Endometrium (tissue), 2 donors: ENCODE results near the gene GSTM4.
"Not testable (repeated sequence)": the region's sequence is repeated elsewhere in the genome, so short reads cannot be mapped to it uniquely, and the experiment has no call there.

Source experiments
- FAIRE-seq: peaks from 2 replicates; lab custom pipeline; 2012; peaks lifted over from hg19 to GRCh38; lab: Jason Lieb, UNC
- donor health status: control.
- donor health status: control.

The GSTM4 gene

DNA sequence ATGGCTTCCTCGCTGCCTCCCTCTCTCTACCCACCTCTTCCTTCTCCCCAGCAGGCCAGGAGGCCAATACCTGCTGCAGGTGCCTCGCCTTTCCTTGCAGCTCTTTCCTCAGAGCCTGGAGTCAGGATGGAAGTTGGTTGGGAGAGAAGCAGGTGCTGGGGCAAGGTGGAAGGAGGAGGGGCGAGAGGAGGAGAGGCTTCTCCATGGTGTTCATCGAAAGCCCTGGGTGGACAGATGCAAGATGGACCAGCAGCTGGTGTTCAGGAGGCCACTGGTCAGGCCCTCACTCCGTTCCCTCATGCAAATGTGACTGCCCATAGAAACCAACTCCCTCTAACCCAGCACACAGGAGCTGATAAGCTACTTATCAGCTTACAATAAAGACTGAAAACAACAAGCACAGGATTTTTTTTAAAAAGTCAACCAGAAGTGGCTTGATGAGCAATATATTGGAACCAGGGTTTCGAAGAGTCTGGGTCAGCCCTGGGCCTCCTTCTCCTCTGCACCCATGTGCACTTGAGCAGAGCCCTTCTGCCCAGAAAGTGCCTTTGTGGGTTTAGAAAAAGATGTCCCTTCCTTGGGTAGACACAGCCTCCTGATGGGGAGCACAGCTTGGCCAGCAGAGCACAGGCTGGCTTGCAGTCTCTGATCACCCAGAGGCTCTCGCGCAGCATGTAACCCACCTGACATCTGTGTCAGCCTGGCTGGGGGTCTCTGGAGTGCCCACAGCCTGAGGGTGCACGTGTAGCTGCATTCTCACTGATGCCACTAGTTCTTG, 16.6 kb upstream of the GSTM4 start:
- FAIRE-seq = no peak

DNA sequence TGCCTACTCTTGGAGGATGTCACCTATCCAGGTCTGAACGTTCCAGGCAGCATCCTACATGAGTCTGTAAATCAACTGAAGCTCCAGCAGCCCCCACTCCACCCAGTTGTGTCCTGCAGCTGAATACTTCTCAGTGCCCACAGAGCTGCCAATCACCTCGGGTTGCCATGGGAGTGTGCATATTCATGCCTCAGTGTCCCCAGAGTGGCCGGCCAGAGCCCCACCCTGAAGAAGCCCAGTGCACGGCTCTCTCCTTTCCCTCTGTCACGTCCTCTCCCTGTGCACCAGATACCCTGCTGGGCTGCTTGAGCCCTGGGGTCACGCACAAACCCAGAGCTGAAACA, 16.1 kb upstream of the GSTM4 start:
- FAIRE-seq = no peak

DNA sequence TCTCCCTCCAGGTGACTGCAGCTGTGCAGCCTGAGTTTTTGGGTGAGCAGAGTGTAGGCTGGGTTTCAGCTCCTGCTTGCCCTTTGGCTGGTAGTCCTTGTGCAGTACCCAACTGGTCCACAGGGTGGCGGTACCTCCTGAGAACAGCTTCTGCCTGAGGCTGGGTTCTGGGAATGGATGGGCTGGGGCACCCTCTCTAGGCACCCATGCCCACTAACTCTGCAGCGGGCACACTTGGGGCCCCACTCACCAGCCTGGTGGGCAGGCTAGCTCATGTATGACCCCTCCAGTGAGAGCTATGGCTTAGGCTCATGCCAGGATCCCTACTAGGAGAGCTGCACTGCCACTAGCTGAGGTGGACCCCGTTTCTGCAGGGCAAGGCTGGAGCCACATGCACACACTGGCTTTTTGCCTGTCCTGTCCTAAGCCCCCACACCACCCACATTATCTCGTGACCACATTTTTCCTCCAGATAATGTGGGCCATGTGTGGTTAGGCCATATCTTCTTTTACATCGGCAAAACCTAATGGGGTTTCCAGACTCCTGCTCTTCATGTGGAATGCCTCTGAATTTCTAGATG, 15.5 kb upstream of the GSTM4 start:
- FAIRE-seq = no peak

DNA sequence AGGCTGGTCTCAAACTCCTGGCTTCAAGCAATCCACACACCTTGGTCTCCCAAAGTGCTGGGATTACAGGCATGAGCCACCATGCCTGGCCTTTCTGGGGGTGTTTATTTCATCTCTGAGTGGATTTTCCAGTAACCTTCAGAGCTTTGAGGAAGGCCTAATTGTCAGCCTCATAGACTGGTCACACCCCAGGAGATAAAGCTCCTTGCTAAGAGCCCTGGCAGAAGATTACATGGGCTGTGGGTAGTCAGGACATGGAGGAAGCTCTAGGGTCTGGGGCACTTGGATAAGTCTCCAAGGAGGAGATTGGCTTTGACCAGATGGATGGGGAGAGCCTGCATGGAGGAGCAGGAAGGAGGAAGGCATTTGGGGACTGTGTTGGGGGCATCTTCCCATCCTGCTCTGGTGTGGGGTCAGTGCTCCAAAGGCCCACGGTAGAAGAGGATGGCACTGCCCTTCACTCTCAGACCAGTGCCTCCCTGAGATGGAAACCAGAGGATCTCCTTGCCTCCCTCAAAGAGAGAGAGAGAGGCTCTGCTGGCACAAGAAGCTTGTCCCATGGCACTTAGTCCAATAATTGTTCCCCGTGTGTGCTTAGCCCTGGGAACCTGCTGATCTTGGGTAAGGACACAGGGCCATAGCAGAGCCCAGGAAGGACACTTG, 14.7 kb upstream of the GSTM4 start:
- FAIRE-seq = no peak

DNA sequence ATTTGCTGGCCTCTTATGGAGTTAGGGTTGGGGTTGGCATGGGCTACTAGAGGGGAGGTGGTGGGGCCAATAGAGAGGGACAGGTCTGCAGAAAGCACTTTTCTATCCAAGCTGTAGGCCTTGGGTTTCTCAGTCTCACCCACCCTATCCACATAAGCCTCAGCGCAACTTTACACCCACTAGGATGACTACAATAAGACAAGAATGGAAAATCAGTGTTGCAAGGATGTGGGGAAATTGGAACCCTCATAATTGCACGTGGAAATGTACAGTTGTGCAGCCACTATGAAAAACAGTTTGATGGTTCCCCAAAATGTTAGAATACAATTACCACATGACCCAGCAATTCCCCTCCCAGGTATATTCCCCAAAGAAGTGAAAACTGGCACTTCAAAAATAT, 14.0 kb upstream of the GSTM4 start:
- FAIRE-seq = no peak

DNA sequence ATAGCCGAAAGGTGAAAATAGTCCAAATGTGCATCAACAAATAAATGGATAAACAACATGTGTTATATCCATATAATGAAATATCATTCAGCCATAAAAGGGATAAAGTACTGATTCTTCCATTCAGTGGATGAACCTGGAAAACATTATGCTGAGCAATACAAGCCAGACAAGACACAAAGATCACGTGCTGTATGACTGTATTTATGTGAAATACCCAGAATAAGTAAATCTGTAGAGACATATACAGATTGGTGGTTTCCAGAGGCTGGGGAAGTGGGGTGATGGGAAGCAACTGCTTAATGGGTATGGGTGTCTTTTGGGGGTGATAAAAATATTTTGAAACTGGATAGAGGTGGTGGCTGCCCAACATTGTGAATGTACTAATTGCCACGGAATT, 13.3 kb upstream of the GSTM4 start:
- no peak for FAIRE-seq

DNA sequence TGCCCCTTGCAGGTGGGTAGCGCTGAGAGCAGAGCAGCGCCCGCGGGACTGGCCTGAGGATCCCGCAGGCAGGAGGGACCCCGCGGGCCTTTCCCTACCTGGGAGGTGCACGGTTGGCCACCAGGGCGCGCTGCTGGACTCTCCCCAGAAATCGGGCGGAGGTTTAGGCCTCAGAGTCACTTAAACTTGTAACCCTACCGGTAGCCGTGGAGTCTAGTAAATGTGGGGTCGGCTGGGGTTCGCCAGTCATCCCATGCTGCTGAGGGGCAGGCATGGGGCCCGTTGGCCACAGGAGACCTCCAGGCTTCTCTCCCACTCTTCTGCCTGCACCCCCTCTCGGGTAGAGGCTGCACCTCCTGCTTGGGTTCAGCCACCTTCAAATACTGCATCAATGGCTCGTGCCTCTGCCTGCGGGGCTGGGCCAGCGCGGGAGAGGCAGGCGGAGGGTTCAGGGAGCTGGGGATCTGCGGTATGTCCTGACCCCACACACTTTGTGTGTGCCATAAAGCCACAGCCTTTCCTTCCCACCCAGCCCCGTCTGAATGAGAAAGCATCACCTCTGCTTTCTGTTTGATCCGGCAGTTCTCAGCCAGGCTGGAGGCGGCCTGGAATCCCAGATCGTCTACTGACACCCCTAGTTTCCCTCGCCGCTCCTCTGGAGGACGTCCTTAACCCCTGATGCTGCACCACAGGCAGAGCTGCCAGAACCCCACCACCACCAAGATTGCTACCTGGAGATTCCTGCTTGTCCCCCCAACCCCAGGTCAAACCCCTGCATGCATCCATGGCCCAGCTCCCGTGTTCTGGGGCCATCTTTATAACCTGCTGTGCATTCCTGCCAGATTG, 12.3 kb upstream of the GSTM4 start:
- FAIRE-seq = no peak

DNA sequence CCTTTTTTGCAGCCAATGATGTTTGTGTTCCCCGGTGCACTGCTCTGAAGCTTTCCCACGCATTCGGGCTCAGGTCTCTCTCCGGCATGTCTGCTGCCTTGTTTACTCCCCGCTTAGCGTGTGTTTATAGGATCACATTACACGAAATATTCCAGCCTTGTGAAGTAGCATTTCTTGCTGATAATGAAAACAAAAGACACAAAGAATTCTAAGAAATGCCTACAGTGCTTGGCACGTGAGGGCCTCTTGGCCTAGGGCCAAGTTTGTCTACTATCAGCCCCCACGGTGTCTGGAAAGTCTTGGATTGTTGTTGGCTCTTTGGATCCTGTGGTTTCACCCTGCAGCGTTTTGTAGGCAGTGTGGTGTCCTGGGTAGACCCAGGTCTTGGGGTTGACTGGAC, 11.2 kb upstream of the GSTM4 start:
- no peak for FAIRE-seq

DNA sequence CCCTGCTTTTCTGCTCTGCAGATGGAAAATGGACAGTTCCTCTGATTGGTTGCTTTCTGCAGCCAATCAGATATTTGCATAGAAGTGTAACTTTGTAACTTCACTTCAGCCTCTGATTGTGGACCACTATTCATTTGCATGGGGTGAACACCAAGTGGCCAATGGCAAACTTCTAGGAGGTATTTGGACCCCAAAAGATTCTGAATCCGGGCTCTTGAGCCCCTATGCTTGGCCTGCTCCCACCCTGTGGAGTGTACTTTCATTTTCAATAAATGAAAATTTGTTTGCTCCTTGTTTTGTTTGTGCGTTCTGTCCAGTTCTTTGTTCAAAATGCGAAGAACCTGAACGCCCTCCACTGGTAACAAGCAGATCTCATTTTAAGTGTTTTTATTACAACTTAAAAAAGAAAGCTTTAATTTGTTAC, 6.4 kb upstream of the GSTM4 start:
- FAIRE-seq = peak; percentile 93

DNA sequence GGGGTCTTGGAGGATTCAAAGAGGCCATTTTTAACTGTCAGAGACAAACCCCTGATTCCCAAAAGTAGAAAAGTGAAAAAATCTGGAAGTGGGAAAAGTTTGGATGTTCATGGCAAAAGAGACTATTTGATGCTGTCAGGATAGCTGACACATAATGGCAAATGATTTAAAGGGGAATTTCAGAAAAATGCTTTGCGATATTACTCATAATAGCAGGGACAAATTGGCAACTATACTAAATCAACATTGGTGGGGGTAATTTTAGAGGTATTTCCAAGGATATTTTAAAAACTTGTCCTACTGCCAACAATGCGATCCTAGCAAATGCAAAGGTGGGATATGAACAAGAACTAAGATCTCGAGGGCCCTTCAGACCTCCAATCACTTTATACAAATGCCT, 5.3 kb upstream of the GSTM4 start:
- FAIRE-seq = no peak

DNA sequence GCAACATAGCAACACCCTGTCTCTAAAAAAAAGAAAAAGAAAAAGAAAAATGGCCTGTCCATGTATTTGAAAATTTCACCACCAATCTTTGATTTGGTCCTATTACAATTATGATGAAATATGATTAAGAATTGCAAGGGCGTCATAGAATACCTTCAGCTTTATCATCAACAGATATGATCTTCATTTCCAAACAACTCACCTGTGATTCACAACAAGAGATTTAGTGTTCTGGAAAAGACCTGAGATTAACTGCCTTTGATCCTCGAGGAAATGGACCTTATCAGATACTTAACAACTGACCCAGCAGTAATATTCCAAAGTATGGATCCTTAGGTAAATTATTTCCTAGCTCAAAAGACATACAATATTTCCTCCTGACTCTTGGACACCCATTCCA, 3.5 kb upstream of the GSTM4 start:
- no peak for FAIRE-seq

DNA sequence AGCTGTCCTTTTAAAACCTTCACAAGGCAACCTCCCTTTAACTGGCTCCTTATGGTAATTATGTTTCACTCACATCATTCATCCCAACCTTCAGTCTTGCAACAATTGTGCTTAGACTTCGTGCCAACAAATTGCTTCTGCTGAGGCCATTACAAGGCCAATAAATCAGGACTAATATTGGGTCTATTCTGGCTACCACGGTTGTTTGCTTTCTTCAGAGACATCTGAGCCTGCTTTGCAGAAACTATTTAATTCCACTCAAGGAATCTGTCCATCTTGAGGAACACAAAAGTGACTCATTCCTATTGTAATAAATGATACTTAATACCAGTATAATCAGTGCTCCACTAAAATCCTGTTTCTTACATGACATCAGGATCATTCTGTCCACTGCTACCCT, 2.6 kb upstream of the GSTM4 start:
- FAIRE-seq = no peak

DNA sequence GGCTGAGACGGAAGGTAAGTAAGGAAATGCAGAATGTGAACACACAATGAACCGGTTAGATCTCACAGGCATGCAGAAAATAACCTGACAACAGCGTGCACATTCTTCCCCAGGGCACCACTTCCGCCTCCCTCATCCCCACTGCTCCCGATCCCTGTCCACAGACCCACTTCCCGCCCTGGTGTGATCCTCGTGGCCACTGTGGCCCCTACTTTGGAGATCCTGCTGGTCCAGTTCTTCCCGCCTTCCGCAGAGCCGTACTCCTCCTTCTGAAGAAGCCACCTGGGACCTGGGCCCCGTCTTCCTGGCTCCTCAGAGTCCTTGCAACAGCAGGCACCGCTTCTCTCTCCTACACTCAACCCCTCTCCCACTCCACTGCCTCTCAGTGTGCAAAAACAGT, 1.4 kb upstream of the GSTM4 start:
- no peak for FAIRE-seq

DNA sequence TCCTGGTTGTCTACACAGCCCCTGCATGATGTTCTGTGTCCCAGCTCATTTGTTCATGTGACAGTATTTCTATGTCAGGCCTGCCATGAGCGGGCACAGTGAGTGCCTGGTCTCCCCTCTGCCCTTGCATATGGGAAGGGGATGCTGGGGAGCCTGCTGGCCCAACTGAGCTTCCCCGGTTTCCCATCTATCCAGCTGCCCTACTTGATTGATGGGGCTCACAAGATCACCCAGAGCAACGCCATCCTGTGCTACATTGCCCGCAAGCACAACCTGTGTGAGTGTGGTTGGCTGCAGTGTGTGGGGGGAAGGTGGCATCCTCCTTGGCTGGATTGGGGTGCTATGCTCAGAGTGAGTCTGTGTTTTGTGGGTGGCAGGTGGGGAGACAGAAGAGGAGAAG, 1.5 kb downstream of the GSTM4 start:
- no peak for FAIRE-seq

DNA sequence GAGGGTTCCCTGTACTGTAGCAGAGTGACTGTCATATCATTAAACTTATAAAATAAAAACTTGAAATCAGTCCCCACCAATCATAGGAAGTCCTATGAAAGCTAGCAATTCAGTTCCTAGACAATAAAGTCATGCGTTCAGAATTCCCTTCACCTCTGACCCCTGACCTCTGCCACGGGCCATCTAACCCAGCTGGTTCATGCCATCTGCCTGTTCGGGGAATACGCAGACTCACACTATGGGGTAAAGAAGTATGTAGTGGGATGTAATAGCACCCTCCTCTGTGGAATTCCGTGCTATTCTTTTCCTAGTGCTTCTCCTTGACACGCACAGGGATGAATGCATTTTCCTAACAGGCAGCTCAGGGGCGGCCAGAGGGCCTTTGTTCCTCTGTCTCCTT, 2.1 kb downstream of the GSTM4 start:
- no peak for FAIRE-seq

DNA sequence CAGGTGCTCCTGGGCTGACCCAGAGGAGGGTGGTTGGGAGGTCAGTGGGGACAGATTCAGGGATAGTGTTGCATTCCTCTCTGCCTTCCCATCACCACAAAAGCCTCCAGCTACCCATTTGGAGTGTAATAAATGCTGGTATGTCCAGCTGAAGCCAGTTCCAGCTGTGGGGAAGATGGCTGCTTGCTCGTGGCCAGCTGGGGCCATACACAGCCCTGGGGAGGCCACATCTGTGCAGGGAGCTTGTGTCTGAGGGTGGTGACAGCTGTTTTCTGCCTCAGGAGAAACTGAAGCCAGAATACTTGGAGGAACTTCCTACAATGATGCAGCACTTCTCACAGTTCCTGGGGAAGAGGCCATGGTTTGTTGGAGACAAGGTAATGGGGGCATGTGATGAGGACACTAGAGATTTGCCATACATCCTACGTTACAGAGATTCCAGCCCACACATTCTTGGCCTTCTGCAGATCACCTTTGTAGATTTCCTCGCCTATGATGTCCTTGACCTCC, 2.7 kb downstream of the GSTM4 start:
- FAIRE-seq = no peak

DNA sequence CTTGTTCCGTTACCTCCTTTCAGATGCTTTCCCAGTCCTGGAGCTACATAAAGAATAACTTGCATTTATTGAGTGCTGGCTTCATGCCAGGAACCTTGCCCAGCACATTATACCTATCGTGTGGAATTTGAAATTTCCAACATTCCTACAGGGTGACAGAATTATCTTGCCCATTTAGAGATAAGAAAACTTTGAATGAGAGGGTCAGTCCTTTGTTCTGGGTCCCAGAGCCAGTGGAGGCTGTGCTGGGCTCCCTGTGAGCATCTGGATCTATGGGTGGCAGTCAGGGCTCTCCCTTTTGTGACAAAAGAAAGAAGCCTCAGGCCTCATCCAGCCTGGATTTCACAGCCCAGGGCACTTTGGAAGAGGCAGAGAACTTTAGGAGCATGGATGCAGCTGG, 3.2 kb downstream of the GSTM4 start:
- no peak for FAIRE-seq

DNA sequence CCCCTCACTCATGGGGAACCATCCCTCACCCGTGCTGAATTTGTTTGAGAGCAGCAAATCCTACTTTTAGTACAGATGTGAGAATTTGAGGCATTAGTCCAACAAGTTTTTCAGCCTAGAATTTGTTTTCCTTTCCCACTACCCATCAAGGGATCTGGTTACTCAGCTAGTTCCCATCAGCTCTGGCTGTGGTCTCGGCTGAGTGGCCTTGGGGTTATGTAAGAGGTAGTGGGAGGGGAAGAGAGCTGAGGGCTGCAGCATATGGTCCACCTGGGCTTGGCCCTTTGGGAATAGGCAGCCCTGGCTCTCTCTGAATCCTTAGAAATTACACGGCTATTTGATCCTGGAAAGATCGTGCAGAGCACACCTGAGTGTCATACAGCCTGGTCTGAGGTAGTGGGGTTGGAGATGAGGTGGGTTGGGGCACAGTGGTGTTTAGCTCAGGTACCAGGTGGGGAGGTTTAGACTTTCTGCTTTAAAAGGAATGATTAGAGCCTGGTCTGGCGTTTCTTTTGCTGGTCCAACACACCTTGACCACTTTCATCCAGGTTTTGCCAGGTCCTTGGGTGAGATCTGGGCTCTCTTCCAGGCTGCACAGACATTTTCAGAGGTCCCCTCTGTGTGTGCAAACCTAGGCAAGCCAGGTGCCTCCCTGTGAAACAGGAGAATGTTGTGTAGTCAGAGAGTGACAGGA, 4.2 kb downstream of the GSTM4 start:
- FAIRE-seq = no peak

DNA sequence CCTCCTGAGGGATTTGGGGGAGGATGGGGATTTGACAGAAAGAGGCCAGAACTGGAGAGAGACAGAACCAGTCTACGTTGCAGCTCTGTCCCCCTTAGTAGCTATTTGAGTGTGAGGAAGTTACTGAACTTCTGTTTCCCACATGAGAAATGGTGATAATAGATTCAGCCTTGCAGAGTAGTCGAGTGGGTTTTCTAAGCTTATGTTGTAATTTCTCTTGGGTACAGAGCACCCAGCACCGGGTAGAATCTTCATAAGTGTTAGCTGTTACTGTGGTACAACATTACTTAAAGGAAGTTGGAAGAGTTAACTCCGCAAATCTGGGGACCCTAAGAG, 4.8 kb downstream of the GSTM4 start:
- FAIRE-seq = not testable (repeated sequence)

DNA sequence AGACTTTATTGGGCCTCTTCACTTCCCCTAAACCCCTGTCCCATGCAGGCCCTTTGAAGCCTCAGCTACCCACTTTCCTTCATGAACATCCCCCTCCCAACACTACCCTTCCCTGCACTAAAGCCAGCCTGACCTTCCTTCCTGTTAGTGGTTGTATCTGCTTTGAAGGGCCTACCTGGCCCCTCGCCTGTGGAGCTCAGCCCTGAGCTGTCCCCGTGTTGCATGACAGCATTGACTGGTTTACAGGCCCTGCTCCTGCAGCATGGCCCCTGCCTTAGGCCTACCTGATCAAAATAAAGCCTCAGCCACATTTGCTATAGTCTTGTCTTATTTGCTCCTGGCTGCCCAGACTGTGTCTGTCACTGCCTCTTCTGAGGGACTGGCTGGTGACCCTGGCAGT, 5.5 kb downstream of the GSTM4 start:
- no peak for FAIRE-seq

DNA sequence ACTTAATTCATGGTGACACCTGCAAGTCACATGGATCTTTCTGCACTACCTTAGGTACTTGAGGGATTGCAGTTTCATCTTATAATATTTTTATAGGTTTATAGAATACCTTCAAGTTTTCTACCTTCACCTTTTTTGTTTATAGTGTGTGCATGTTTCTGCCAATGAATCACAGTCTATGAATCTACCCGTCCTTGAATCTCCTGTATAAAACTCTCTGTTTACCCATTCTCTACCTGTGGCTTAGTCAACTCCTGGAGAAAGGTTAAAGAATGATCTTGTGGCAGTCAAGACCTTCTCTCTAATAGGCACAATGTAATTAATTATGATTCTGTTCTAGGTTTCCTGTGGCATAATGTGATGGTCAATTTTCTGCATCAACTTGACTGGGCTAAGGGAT, 8.8 kb downstream of the GSTM4 start:
- no peak for FAIRE-seq

DNA sequence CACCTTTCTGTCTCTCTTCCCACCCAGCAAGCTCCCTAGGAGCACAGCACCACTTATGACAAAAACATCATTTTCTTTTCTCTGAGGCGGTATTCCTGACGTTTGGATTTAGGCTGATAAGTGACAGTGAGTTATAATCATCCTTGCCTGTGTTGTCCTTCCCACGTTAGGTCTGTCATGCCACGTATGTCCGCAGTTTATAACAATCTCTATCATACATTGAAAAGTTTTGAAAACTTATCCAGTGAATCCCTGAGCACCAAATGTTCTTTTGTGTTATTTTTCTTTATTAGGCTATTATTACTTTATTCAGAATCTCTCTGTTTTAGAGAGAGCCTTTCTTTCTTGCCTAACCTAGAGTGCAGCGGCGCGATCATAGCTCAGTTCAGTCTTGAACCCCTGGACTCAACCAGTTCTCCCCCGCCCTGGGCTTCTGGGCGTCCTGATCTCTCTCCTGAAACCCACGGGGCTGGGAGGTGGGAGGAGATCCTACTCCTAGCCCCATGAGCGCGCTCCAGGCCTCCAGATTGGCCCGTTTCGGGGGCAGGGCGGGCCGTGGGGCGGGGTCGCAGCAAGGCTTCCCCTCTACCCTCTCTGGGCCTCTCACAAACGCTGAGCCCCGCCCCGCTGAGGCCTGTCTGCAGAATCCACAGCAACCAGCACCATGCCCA, 11.7 kb downstream of the GSTM4 start, which contains the start of gene GSTM2:
Gene GSTM2 (plus strand): TSS at position 606 of the 671 bp plus-strand sequence. CDS start 59 bp downstream, at position 665.
- no peak for FAIRE-seq
